K562 (cell line): ENCODE data around the gene RGS9.

Experiments
- EZH2 ChIP-seq: IDR thresholded peaks from 2 replicates; pipeline ENCODE4 v1.6.1; 2012; ENCODE audit warnings: low read depth, mild to moderate bottlenecking, inconsistent platforms, low read length, borderline replicate concordance
- IFI16 ChIP-seq: fragments of 250-450 bp; sonication (Bioruptor Pico); IDR thresholded peaks from 2 replicates; pipeline ENCODE4 v2.1.2; 2022; ENCODE audit warnings: mild to moderate bottlenecking, inconsistent platforms
- NCOR1 ChIP-seq: fragments of 450-650 bp; IDR thresholded peaks from 2 replicates; pipeline ENCODE4 v1.6.1; 2016; ENCODE audit warnings: mild to moderate bottlenecking, moderate library complexity
- SIN3A ChIP-seq, 2 experiments: fragments of 150-350 bp in 1 of 2; IDR thresholded peaks; 2 replicates each; pipeline ENCODE4 v1.6.1; 2011 to 2016; ENCODE audit warnings: borderline replicate concordance in 2 of 2, low read depth in 2 of 2, low read length in 2 of 2, mild to moderate bottlenecking in 2 of 2, moderate library complexity in 2 of 2; ENCODE audit not compliant: control insufficient read depth in 1 of 2
- TFAM ChIP-seq: fragments of 250-450 bp; sonication (Bioruptor Pico); conservative IDR thresholded peaks from 2 replicates; pipeline ENCODE4 v1.5.0; 2021; ENCODE audit warnings: mild to moderate bottlenecking, moderate library complexity
- TF ChIP-seq, protein P1 (sequence below), 2 experiments: fragments of 250-450 bp in 1 of 2; fragments of 450-650 bp in 1 of 2; sonication (Bioruptor Pico) in 1 of 2; IDR thresholded peaks; 2 replicates each; pipeline versions ENCODE4 v1.6.1 to v1.8.0; 2016 to 2021; ENCODE audit warnings: mild to moderate bottlenecking in 2 of 2, moderate library complexity in 2 of 2, missing compliant biosample characterization in 1 of 2, missing genetic modification characterization in 1 of 2

DNA sequence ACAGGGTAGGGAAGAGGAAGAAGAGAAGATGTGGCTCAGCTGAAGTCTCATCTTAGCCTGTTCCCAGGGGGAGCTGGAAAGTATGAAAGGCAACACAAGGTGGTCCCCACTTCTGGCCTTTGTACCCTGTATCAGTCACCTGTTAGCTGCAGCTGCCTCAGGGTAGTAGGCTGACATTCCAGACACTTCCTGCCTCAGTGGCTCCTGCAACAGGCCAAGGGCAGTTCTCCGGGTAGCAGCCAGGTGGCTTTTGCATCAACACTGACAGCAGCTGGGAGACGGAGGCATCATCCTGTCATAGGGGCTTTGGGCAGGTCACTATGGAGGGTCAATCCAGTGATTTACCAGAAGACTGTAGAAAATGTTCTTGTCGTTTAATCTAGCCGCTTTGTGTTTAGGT is 124.0 kb downstream of the RGS9 start:
- no peak for TF ChIP-seq EZH2
- TF ChIP-seq TFAM: no peak
- no peak for TF ChIP-seq SIN3A (IDR thresholded peaks at IDR 0.05; ENCODE audit: borderline replicate concordance in 2 of 2, control insufficient read depth in 1 of 2, low read depth in 2 of 2, low read length in 2 of 2)
- no peak for TF ChIP-seq IFI16 (CRISPR knock-in tag)
- TF ChIP-seq NCOR1: no peak
- TF ChIP-seq, protein P1, sequence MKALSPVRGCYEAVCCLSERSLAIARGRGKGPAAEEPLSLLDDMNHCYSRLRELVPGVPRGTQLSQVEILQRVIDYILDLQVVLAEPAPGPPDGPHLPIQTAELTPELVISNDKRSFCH (CRISPR knock-in tag; IDR thresholded peaks at IDR 0.05): no peak
- TF ChIP-seq, protein P1 (tag; IDR thresholded peaks at IDR 0.05): no peak
